Measurements from ENCODE around the gene MIPEP.
"Not testable (repeated sequence)": the region's sequence is repeated elsewhere in the genome, so short reads cannot be mapped to it uniquely, and the experiment has no call there.

Gene MIPEP

GRCh38 chr13:23748109-23748990 is 140.8 kb downstream of the MIPEP start:
- Histone ChIP-seq H3K4me3 (ENCODE audit: low read depth, low read length, poor library complexity, severe bottlenecking) (no peak overlapping the region), H3K27ac (ENCODE audit: low read depth, low read length, poor library complexity, severe bottlenecking) (no peak overlapping the region), H3K9me3 (ENCODE audit: low read length) (no peaks in the 10 kb centered on the region), H4K20me1 (ENCODE audit: insufficient read depth, low read length) (no peaks in the 10 kb centered on the region), H3F3A (ENCODE audit: insufficient read depth, low read length) (no peaks in the 10 kb centered on the region), H3K9ac (ENCODE audit: low read length) (no peak overlapping the region), H3K9me2 (ENCODE audit: low read depth, low read length) (no peaks in the 10 kb centered on the region), H3K79me2 (ENCODE audit: insufficient read depth, low read length) (no peaks in the 10 kb centered on the region), H3K27me3 (ENCODE audit: insufficient read depth, low read length) (no peaks in the 10 kb centered on the region), H3K4me1 (ENCODE audit: insufficient read depth, low read length, severe bottlenecking) (no peaks in the 10 kb centered on the region), H2AFZ (ENCODE audit: low read length) (no peak overlapping the region), H3K36me3 (ENCODE audit: insufficient read depth, low read length) (no peaks in the 10 kb centered on the region), H3K4me2 (ENCODE audit: low read length) (no peak overlapping the region)
- no peak for TF ChIP-seq EZH2 (IDR thresholded peaks at IDR 0.05; ENCODE audit: borderline replicate concordance, low read length)
- TF ChIP-seq, protein P1, sequence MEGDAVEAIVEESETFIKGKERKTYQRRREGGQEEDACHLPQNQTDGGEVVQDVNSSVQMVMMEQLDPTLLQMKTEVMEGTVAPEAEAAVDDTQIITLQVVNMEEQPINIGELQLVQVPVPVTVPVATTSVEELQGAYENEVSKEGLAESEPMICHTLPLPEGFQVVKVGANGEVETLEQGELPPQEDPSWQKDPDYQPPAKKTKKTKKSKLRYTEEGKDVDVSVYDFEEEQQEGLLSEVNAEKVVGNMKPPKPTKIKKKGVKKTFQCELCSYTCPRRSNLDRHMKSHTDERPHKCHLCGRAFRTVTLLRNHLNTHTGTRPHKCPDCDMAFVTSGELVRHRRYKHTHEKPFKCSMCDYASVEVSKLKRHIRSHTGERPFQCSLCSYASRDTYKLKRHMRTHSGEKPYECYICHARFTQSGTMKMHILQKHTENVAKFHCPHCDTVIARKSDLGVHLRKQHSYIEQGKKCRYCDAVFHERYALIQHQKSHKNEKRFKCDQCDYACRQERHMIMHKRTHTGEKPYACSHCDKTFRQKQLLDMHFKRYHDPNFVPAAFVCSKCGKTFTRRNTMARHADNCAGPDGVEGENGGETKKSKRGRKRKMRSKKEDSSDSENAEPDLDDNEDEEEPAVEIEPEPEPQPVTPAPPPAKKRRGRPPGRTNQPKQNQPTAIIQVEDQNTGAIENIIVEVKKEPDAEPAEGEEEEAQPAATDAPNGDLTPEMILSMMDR (IDR thresholded peaks at IDR 0.05; ENCODE audit: low read length): no peak

DNA sequence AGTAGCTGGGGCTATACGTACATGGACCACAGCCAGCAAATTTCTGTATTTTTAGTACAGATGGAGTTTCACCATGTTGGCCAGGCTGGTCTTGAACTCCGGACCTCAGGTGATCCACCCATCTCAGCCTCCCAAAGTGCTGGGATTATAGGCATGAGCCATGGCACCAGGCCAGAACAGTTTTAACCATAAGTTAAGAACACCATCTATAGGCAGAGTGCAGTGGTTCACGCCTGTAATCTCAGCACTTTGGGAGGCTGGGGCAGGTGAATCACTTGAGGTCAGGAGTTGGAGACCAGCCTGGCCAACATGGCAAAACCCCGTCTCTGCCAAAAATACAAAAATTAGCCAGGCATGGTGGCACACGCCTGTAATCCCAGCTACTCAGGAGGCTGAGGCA is 143.1 kb downstream of the MIPEP start:
- not testable (repeated sequence) for H4K20me1 ChIP-seq (ENCODE audit: insufficient read depth, low read length); H3K9me3 ChIP-seq (ENCODE audit: low read length); H3K4me2 ChIP-seq (ENCODE audit: low read length); H3K27me3 ChIP-seq (ENCODE audit: insufficient read depth, low read length); H3K9me2 ChIP-seq (ENCODE audit: low read depth, low read length); H3K9ac ChIP-seq (ENCODE audit: low read length); H3K27ac ChIP-seq (ENCODE audit: low read depth, low read length, poor library complexity, severe bottlenecking); H2AFZ ChIP-seq (ENCODE audit: low read length); H3F3A ChIP-seq (ENCODE audit: insufficient read depth, low read length); H3K4me1 ChIP-seq (ENCODE audit: insufficient read depth, low read length, severe bottlenecking); H3K4me3 ChIP-seq (ENCODE audit: low read depth, low read length, poor library complexity, severe bottlenecking); H3K36me3 ChIP-seq (ENCODE audit: insufficient read depth, low read length); H3K79me2 ChIP-seq (ENCODE audit: insufficient read depth, low read length)

DNA sequence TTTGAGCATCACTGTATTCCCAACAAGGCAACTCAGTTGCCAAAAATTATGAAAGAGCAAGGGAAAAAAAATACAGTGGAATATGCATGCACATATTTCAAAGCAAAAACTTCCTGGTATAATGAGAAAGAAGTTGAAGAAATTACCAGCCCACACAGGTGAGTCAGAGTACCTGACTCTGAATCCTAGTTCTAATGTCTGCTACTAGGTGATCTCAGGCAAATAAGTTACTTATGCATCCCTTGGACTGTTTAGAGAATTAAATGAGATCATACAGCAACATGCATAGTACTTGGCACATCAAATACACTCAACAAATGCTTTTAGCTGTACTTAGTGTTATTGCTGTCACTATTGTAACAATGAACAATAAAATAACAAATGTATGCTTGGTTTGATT is 144.9 kb downstream of the MIPEP start:
- Histone ChIP-seq H3K27me3 (ENCODE audit: insufficient read depth, low read length) (no peaks in the 10 kb centered on the region), H4K20me1 (ENCODE audit: insufficient read depth, low read length) (no peaks in the 10 kb centered on the region), H3K9ac (ENCODE audit: low read length) (no peak overlapping the region), H3K36me3 (ENCODE audit: insufficient read depth, low read length) (no peaks in the 10 kb centered on the region), H3K4me1 (ENCODE audit: insufficient read depth, low read length, severe bottlenecking) (no peaks in the 10 kb centered on the region), H3K9me2 (ENCODE audit: low read depth, low read length) (no peaks in the 10 kb centered on the region), H3K4me3 (ENCODE audit: low read depth, low read length, poor library complexity, severe bottlenecking) (no peak overlapping the region), H3K4me2 (ENCODE audit: low read length) (no peak overlapping the region), H3K79me2 (ENCODE audit: insufficient read depth, low read length) (no peaks in the 10 kb centered on the region), H3F3A (ENCODE audit: insufficient read depth, low read length) (no peaks in the 10 kb centered on the region), H2AFZ (ENCODE audit: low read length) (no peak overlapping the region), H3K9me3 (ENCODE audit: low read length) (no peaks in the 10 kb centered on the region), H3K27ac (ENCODE audit: low read depth, low read length, poor library complexity, severe bottlenecking) (no peak overlapping the region)
- TF ChIP-seq, protein P1 (IDR thresholded peaks at IDR 0.05; ENCODE audit: low read length): no peak
- TF ChIP-seq EZH2 (IDR thresholded peaks at IDR 0.05; ENCODE audit: borderline replicate concordance, low read length): no peak

Measured in OCI-LY1 (cell line).